Medulla oblongata (tissue), 1 donor: ENCODE data around the gene LYRM4.

Experiments
- DNase-seq: peaks from one replicate; pipeline ENCODE4 v3.0.0-alpha.2; 2015; ENCODE audit errors: extremely low spot score

LYRM4 gene

GRCh38 chr6:5099537-5099936 is 161.2 kb downstream of the LYRM4 start:
- no peak for DNase-seq

- no peak for DNase-seq
These were observed 162.1 kb downstream of the LYRM4 start for GRCh38 chr6:5098501-5099270.

GRCh38 chr6:5096482-5096881 is 164.3 kb downstream of the LYRM4 start:
- no peak for DNase-seq

- no peak for DNase-seq
These were observed 165.5 kb downstream of the LYRM4 start for GRCh38 chr6:5095236-5095635.

GRCh38 chr6:5094327-5094726 is 166.4 kb downstream of the LYRM4 start:
- no peak for DNase-seq

GRCh38 chr6:5093231-5094015 is 167.3 kb downstream of the LYRM4 start:
- DNase-seq, result peak; percentile 31

GRCh38 chr6:5091210-5092069 is 169.3 kb downstream of the LYRM4 start:
- no peak for DNase-seq

- no peak for DNase-seq
These were observed 170.1 kb downstream of the LYRM4 start for GRCh38 chr6:5090603-5091002.

- no peak for DNase-seq
These were observed 171.0 kb downstream of the LYRM4 start for GRCh38 chr6:5089481-5090438.

GRCh38 chr6:5088780-5089179 is 172.0 kb downstream of the LYRM4 start:
- no peak for DNase-seq

- peak; percentile 77 for DNase-seq
These were observed 173.4 kb downstream of the LYRM4 start for GRCh38 chr6:5087389-5087788.

- no peak for DNase-seq
These were observed 174.4 kb downstream of the LYRM4 start for GRCh38 chr6:5086294-5086890.

- no peak for DNase-seq
These were observed 175.0 kb downstream of the LYRM4 start for GRCh38 chr6:5085648-5086293.

GRCh38 chr6:5084781-5085647 is 175.7 kb downstream of the LYRM4 start, which contains the start of gene PPP1R3G:
Gene PPP1R3G (plus strand): TSS chr6:5085341. CDS start chr6:5085486, 145 bp downstream.
- DNase-seq, result peak; percentile 26

- no peak for DNase-seq
These were observed 176.4 kb downstream of the LYRM4 start for GRCh38 chr6:5084360-5084780.

GRCh38 chr6:5083813-5084359 is 176.9 kb downstream of the LYRM4 start:
- no peak for DNase-seq

GRCh38 chr6:5083307-5083583 is 177.5 kb downstream of the LYRM4 start:
- DNase-seq, result no peak

- DNase-seq, result no peak
These were observed 178.1 kb downstream of the LYRM4 start for GRCh38 chr6:5082487-5083306.
